ENCODE data around the gene TST.
A peak's percentile ranks its signal among the peaks of the same experiment; 100 is the strongest.
"Not testable (repeated sequence)": the region's sequence is repeated elsewhere in the genome, so short reads cannot be mapped to it uniquely, and the experiment has no call there.

The TST gene

DNA sequence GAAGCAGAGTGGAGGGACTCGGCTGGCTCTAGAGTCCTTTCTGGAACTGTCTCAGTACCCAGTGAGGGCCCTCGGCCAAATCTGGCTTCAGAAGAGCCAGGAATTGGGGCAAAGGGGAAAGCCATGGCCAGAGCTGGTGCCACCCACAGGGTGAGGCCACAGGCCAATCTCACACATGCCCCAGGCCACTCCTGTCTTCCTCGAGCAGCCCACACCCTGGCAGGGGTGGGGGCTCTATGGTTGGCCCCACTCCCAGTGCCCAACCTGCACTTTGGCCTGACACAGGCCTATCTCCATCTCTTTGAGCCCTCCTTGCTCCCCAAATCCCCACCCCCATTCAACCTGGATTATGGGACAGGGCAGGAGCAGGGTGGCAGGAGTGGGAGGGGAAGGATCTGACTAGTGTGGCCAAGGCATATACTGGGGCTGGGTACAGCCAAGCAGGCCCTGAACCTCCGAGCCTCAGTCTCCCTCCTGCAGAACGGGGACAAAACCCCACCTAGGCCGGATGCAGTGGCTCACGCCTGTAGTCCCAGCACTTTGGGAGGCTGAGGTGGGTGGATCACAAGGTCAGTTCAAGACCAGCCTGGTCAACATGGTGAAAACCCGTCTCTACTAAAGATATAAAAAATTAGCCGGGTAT, 6.9 kb downstream of the TST start:
- no peak for DNase-seq

DNA sequence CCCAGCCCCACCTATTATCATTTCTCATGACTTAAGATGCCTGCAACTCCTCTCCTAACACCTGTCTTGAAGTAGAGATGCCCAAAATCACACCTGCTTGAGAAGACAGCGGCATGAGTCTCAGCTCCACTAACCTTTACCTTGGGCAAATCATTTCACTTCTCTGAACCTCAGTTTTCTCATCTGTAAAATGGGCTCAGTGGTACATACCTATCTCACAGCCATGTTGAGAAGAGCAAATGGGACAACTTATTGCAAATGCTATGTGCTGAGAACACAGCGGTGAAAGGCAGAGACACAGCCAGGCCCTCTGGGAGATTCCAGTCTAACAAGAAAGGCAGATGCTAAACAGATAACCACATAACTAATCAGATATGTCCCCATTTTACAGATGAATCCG, 7.8 kb downstream of the TST start:
- no peak for DNase-seq

DNA sequence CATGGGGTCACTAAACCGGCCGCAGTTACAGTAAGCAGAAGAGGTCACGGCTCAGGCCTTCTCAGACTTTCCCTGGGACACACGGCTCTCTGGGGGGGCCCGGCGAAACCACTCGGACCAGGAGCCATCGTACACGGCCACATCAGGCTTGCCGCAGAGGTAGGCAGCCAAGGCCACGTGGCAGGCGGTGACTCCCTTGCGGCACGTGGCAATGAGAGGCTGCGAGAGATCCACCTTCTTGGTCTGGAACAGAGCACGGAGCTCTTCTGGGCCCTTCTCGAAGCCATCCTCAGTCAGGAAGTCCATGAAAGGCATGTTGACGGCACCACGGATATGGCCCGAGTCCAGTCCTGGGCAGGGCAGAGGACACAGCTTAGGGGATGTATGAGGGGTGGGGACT, 8.3 kb downstream of the TST start:
- DNase-seq, result no peak

DNA sequence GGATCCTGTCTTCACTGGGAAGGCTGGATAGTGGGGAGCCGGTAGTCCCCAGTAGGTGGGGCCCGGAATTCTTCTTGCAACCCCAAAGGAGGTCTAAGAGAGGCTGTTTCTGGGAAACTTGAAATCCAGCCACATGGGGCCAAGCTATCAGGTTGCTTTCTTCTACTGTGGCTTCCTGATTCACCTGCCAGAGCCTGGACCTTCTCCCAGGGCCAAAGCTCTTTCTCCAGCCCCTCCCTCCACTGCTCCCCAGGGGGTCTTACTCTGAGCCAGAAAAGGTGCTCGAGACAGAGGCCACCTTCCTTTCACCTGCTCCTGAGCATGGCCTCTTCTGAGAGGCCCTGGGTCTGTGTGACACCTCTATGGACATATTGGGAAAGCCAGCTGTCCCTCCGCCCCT, 9.1 kb downstream of the TST start:
- no peak for DNase-seq

DNA sequence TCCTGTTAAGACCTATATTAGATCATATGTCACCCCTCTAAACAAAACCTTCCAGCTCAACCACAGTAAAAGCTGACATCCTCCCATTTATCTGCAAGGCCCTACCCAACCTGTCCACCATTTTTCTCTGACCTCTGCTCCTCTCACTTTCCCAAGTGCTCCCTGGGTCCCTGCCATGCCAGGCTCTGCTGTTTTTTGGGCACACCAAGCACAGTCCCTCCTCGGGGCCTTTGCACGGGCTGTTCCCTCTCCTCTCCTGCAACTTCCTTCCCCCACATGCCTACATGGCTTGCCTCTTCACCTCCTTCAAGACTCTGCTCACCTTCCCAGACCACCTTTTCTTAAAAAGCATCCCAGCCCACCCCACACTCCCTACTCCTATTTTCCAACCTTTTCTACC, 9.8 kb downstream of the TST start:
- no peak for DNase-seq

DNA sequence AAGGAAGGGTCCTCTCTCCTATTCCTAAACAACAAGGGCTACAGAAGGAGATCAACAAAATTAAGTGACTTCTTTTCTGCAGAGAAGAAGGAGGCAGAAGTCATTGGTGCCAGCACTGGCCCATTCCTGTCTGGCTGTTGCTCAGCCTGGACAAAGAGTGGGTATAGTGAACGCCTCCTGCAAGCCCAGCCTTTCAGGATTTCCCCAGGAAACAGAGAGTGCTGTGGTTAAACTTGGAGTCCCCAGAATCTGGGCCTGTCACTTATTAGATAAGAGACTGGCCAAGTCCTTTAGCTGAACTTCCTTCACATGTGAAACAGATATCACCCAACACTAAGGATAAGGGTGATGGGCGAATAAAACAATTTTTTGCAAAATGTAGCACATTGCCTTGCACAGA, 10.9 kb downstream of the TST start:
- no peak for DNase-seq

DNA sequence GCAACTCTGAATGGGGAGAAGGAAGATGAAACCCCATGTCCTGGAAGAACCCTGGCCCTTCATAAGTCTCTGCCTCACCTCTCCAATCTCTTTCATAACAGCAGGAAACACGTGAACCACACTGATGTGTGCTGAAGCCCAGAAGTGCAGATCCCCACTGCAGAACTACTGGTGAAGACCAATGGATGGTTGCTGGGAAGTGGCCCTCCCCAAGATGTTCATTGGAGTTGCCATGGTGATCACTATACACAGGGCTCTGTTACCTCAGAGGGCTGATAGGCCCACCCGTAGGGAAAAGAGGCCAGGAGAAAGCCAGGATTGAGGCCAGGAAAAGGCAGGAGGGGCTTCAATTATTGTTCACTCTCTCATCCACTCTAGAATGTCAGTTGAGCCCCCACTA, 11.6 kb downstream of the TST start:
- DNase-seq, result no peak

DNA sequence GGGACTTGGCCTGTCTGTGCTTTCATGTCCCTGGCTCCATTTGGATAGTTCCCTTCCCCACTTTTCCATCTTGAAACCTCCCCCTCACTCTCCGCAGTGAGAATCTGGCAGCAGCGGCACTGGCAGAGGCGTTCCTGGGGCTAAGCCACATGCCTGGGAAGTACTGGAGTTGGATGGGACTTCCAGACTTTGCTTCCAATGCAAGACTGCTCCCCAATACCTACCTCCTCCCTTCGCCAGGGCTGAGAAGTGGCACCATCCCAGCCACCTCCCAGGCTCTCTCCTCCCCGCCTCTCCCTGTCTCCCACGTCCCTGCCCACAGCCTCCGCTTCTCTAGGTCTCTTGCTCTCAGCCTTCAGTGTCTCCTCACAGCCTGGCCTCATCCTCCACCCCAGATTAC, 16.6 kb downstream of the TST start:
- DNase-seq, result no peak

DNA sequence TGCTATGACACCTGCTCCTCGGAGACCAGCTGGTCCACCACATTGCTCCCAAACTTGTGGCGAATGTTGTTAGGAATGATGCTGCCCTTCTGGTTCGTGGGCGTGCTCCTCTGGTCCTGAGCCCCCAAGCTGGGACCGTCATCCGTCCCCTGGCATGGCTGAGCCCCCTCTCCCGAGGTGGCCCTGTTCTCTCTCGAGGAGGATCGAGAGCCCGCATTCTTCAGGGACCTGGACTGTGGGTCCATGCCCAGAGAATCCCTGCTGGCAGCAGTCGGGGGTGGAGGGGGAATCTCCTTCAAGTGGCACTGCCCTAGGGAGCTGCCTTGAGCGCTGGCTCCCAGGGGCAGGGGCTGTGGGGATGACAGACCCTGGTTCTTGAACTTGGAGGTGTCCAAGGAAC, 17.4 kb downstream of the TST start:
- DNase-seq, result no peak

DNA sequence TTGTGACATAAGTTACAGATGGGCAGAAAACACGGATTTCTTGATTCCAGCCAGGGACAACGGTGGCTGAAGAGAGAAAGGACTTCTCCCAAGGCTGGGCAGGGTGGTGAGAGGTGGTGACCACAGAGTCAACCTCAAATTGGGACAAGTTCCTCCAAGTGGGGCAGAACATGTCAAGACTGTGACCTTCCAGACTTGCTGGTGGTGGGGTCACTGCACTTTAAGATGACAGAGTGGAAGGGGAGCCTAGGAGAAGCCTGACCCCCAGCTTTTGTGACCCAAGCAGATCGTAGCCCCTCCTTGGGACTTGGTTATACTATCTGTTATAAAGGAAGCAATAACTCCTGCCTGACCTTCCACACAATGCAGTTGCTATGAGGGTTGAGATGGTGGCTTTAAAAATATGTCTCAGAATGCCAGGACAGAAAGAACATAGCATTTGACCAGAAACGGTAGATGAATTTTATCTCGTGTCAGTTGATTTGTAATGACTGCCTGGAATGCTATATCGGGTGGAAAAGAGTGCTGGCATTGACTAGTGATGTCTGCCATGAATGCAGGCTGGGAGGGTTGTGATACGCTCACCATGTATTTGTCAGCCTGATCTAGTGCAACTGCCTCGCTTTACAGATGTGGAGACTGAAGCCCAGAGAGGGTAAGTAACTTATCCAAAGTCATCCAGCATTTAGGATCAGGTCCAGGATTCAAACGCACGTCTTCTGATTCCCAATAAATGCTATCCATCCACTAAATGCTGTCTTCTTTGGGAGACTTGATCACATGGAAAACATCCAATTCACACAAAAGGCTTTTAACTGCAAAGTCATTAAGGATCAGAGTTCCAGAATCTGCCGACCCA, 18.3 kb downstream of the TST start:
- DNase-seq, result no peak

DNA sequence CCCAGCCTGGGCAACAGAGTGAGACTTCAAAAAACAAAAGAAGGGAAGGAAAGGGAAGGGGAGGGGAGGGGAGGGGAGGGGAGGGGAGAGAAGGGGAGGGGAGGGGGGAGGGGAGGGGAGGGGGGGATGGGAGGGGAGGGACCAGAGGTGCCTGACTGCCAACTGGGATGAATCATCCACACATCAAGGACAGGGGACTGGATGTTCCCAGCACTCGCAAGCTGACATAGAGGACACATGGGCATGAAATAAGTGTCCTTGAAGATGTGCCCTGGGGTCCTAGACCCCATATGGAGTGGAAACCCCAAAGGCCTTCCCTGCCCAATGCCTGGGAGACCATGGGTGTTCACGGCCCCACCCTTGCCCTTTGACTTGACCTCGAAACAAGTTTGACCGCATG, 19.8 kb downstream of the TST start:
- no peak for DNase-seq

DNA sequence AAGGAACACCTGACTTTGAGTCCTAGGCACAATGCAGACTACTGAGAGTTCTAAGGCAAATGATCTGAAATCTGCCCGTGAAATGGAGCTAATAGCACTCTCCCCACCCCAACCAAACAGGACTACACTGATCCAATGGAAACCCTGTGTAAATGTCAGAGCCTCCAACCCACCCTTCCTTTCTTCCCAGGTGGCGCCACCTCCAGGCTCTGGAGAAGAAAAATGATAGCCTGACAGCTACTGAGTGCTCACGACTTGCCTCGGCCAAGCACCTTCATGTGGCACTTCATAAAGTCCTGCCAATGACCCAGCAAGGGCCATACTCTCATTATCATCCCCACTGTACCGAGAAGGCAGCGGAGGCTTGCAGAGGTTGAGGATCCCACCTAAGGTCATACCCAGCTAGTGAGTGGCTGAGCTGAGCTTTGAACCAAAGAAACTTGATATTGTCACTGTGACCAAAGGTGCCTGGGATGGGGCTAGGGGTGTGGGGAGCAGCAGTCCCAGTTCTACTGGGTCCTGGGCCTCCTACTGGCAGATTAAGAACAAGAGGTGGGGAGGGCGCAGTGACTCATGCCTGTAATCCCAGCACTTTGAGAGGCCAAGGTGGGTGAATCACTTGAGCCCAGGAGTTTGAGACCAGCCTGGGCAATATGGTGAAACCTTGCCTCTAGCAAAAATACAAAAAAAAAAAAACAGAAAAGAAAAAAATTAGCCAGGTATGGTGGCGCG, 20.5 kb downstream of the TST start:
- no peak for DNase-seq

DNA sequence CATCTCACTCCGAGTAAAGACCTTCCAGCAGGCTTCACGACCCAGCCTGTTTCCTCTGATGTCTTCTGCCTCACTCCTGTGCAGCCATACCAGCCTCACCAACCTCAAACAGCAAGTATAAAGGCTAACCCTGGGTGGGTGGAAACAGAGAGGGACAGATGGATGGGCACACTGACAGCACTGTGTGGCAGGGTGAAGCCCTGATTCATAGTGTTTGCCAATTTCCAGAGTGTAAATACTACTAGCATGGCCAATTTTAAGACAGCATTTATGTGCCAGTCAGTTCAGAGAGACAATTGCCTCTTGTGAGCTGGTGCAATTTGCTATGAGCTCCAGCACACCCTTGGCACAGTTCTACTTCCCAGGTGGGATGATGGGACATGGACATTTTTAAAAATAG, 21.5 kb downstream of the TST start:
- DNase-seq, result no peak

DNA sequence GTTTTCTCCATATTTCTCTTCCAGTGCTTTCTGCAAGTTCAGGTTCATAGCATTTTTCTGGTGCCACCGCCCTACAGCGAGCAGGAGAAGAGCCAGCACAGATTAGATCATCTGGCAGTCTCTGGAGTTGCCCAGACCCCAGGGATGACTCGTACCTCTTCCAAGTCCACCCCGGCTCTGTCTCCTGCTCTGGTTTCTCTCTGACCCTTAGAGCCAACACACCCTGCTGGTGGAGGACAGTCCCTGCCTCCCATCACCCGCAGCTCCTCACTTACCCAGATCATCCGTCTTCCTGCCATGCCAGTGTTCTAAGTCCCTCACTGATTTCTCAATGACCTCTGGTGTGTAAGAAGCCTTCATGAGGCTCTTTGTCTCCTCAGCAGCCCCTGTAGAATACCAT, 28.0 kb downstream of the TST start:
- no peak for DNase-seq

DNA sequence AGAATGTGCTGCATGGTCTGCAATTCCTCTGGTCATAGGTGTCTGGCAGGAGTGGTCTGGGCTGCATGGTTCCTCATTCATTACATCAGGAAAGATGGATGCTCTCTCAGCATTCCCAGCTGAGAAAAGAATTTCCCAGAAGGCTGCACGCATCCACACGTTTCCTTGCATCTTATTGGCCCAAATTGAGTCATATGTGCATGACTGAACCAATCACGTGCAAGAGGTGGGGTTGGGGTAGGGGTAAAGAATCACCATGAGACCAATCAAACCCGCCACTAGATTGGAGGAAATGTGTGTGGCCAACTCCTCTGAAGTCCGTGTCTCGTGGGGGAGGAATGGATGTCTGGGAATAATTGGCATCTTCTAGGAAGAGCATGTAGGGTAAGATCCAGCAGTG, 28.8 kb downstream of the TST start:
- DNase-seq, result no peak

DNA sequence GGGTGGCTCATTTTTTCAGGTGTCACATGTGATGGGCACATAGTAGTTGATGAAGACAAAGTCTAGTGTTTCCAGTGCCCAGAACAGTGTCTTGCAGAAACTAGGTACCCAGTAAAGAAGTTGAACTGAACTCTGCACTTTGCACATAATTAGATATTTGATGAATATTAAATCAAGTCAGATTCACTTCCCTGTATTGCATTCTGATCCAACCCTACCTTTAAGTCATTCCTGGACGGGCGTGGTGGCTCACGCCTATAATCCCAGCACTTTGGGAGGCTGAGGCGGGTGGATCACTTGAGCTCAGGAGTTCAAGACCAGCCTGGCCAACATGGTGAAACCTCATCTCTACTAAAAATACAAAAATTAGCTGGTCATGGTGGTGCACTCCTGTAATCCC, 30.2 kb downstream of the TST start:
- not testable (repeated sequence) for DNase-seq

DNA sequence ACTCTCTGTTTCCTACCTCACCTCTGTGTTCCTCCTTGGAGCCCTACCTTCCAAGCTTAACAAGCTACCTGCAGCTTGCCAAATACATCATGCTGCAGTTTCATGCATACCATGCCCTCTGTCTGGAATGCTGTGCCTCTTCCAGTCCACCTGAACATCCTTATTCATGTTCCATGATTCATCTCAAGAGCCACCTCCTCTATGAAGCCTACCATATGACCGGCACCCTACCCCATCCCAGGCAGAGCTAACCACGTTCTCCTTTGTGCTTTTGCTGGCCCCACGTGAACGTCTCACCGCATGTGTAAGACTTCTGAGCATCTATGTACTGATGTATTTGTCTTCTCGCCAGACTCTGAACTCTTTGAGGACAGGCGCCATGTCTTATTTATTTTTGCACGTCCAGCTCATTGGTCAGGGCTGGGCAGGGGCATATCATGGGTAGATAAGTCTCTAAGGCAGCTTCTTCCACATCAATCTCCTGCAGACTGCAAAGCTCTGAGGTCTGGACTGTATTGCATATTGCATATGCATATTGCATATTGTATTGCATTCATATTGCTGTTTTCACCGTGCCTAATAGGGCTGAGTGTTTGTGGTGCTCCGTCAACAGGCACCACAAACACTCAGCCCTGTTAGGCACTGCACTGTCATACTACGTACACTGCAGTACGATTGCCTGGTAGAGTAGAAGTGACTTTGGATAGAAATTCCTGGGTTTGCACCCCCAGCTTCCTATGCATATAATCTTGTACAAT, 31.0 kb downstream of the TST start:
- no peak for DNase-seq

DNA sequence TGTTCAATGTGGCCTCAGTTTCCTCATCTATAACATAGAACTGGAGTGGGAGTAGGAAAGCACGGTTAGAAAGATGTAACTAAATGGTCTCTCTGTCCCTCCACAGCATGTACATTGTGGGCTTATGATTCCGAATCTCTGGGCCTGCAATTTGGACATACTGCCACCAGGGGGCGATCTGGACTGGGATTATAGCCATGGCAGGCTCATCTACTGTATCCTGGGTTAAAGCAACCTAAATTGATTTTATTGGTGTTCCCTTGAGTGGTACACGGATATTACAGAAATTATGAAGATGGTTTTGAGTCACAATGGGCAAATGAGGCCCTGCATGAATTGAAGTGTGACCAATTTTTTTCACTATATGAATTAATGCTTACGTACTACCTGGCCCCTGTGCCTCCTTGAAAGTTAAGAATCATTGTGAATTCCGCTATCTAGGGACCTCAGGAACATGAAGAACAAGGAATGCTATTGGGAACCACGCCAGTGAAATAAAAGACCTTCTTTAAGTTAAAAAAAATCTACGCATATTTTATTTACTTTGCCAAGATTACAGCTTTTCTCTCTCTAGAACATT, 32.9 kb downstream of the TST start:
- DNase-seq, result peak; percentile 67

DNA sequence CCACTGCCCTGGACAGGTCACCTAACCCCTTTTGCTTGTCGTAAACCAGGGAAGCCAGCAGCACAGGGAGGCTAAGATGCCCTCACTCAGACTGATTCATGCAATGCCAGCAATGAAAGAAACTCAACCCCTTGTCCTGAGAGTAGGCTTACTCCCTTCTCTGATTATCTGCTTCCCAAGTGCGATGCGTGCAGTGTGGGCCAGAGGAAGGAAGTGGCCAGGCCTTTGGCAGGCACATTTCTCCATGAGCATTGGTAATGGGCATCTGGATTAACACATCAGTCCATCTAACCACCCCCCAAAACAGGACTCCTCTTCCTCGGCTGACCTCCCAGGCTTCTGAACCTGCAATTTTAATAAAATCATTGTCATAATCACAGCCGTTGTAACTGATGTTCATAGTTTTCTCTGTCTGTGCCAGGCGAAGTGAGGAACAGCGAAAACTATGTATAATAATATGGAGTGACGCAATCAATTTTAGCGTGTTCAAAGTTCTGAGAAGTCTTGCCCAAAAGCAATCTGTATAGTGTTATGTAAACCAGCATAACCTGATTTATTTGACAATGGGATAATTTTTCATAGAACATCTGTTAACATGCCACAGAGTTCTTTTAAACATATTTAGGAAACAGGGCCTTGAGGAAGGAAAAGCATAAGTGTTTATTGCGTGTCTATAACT, 33.9 kb downstream of the TST start:
- no peak for DNase-seq

DNA sequence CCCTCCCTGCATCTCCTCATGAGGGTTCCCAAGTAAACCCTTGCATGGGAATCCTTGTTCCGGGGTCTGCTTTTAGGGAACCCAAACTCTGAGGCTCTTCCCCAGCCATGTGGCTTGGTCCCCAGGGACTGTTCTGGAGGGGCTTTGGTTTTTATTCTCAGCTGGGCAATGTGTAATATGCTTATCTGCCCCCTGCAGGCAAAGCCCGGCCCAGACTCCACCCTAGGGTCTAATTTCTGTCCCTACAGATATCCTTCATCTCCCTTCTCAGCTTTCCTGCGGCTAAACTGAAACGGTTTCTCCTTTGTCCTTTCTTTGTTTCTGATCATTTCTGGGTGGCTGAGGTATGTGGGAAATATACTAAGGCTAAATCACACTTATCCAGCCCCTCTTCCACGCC, 37.1 kb downstream of the TST start:
- DNase-seq, result no peak

DNA sequence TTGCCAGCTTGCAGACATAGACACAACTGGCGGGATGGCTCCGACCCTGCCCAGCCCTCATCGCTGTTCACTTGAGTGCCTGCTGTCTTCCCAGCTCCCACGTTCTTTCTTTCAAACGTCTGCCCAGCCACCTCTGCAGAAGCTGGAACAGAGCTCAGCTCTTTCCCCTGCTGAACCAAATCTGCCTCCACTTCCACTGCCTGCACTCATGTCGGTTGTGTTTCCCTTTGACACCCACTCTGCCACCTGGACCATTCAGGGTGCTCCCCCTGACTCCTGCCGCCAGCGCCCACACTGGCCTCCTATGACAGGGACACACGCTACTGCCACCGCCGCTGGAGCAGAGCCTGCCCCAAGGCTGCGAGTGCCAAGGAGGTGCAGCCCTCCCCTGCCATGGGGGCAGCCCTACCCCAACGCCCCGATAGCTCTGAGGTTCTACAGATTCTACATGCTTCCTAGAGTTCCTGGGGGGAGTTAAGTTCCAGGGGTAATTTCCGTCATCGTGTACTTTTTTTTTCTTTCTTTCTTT, 37.9 kb downstream of the TST start:
- no peak for DNase-seq

All from activated effector memory CD4-positive, alpha-beta T cell treated with anti-CD3 and anti-CD28 coated beads, Interleukin-2, amount 50 U/mL, for 16 hours (primary cell).